Prostate gland (tissue), 2 donors: ENCODE results near the gene NPTXR.

Experiments used
- POLR2A ChIP-seq: fragments of 450-650 bp; IDR thresholded peaks from one replicate; pipeline ENCODE4 v1.6.1; 2016; ENCODE audit warnings: antibody characterized with exemption, mild to moderate bottlenecking
- POLR2AphosphoS5 ChIP-seq: sonication (generic); formaldehyde crosslinking; IDR thresholded peaks from one replicate; pipeline ENCODE4 v1.6.1; 2017; ENCODE audit warnings: antibody characterized with exemption
- TF ChIP-seq, protein P1 (sequence below), 4 experiments: fragments of 200-600 bp in 2 of 4; fragments of 450-650 bp in 2 of 4; sonication (generic) in 2 of 4; IDR thresholded peaks; 1 replicate in 3 of 4; 2 replicates in 1 of 4; pipeline ENCODE4 v1.5.1; 2016 to 2019; ENCODE audit warnings: antibody characterized with exemption in 4 of 4, mild to moderate bottlenecking in 2 of 4, moderate library complexity in 2 of 4

DNA sequence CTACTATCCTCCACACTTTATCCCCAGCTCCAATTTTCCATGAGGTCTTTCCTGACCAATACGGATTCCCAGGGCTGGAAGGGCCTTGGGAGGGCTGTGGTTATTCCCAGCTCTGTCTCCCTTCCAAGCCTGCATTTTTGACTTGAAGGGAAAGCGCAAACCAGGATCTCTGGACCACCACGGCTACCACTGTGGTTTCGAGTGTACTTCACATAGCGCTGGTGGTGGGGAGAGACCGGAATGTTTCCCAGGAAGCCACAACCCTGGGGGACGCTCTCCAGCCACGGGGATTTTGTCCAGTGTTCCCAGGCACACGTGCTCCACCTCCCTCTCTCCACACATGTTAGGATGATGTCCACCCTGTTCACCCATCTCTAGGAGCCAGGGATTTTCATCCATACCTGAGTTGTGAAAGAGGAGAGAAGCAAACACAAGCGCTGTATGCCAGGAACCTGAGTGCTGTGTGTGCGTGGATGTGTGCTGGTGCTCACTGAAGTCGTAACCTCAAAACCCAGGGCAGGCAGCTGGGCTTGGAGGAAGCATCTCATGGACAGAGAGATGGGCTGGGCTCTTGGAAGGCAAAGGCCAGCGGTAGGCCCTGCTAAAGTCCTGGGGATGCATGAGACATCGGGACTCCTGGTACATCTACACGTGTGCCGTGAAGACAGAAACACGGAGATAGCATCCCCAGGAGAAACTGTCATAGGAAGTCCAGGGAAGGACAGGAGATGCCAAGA, 1.3 kb upstream of the NPTXR start:
- no peak for TF ChIP-seq POLR2A
- TF ChIP-seq, protein P1, sequence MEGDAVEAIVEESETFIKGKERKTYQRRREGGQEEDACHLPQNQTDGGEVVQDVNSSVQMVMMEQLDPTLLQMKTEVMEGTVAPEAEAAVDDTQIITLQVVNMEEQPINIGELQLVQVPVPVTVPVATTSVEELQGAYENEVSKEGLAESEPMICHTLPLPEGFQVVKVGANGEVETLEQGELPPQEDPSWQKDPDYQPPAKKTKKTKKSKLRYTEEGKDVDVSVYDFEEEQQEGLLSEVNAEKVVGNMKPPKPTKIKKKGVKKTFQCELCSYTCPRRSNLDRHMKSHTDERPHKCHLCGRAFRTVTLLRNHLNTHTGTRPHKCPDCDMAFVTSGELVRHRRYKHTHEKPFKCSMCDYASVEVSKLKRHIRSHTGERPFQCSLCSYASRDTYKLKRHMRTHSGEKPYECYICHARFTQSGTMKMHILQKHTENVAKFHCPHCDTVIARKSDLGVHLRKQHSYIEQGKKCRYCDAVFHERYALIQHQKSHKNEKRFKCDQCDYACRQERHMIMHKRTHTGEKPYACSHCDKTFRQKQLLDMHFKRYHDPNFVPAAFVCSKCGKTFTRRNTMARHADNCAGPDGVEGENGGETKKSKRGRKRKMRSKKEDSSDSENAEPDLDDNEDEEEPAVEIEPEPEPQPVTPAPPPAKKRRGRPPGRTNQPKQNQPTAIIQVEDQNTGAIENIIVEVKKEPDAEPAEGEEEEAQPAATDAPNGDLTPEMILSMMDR (IDR thresholded peaks at IDR 0.05) = no peak
- no peak for TF ChIP-seq POLR2AphosphoS5
